LNCaP clone FGC (cell line): ENCODE results near the gene SETD5.

Experiments used
- DNase-seq: peaks from one replicate; pipeline ENCODE4 v3.0.0-alpha.2; 2011; ENCODE audit warnings: low read depth
- H3K4me3 ChIP-seq: 2 replicates; pipeline ENCODE4 v1.5.1; 2011; ENCODE audit warnings: mild to moderate bottlenecking, low read depth, low read length, control low read depth
- TF ChIP-seq, protein P1 (sequence below): IDR thresholded peaks from 2 replicates; pipeline ENCODE4 v1.5.1; 2012; ENCODE audit warnings: mild to moderate bottlenecking; ENCODE audit not compliant: control insufficient read depth, insufficient read depth; ENCODE audit errors: extremely low read depth

The SETD5 gene

DNA sequence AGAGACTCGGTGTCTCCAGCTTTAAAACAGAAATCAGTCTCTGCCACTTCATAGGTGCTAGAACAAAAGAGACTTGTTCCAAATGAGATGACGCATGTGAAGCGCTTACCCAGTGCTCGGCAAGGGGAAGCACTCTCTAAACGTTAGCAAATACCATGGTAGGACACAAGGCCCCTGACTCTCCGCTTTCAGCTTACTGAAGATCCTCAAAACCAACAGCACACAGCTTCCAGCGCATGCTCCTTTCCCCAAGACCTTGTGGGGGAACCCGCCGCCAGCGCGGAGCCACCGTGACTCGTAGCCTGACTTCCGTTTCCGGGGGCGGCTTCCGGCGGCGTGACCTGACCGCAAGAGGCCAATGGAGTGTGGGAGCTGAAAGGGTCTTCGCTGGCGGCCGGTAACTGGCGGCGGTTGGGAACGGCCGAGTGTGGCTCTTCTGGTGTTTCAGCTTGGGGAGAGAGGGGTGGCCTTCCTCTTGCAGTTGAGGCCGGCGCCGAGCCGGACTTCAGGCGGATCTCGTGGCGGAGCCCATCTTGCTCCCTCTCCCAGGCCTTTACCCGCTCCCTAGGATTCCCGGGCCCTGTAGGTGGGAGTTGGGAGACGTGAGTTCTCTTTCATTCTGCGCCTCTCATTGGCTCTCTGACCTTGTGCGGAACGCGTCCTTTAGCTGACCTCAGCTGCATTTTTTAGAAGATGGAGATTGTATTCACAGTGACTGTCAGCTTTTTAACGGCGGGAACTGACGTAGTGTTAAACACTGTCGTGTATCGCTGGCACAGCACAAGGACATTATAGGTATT is 34.5 kb upstream of the SETD5 start, which contains the start of gene THUMPD3:
TSS of gene THUMPD3 (plus strand) at position 324 of the 800 bp plus-strand sequence. CDS start 2,015 bp downstream, outside the sequence.
- TF ChIP-seq, protein P1, sequence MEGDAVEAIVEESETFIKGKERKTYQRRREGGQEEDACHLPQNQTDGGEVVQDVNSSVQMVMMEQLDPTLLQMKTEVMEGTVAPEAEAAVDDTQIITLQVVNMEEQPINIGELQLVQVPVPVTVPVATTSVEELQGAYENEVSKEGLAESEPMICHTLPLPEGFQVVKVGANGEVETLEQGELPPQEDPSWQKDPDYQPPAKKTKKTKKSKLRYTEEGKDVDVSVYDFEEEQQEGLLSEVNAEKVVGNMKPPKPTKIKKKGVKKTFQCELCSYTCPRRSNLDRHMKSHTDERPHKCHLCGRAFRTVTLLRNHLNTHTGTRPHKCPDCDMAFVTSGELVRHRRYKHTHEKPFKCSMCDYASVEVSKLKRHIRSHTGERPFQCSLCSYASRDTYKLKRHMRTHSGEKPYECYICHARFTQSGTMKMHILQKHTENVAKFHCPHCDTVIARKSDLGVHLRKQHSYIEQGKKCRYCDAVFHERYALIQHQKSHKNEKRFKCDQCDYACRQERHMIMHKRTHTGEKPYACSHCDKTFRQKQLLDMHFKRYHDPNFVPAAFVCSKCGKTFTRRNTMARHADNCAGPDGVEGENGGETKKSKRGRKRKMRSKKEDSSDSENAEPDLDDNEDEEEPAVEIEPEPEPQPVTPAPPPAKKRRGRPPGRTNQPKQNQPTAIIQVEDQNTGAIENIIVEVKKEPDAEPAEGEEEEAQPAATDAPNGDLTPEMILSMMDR = no peak
- DNase-seq = peak; percentile 85
- H3K4me3 ChIP-seq = peak within 1 kb of the TSS; percentile 73

DNA sequence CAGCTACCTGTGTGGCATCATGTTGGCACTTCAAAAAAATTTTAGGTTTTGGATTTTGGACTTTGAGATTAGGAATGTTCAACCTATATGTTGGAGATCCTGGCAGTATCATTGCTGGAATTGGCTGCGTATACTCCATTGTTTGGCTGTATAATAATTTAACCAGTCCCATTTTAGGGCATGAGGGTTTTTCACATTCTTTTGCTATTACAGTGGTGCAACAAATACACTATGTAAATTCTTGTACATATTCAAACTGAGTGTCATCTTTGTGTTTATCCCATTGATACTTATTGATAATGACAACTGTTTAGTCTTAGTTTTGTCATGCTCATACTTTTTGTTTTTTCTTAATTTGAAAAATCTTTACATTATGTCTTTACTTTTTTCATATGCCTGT is 27.9 kb upstream of the SETD5 start:
- no peak for DNase-seq
- H3K4me3 ChIP-seq = no peak overlapping the region
- TF ChIP-seq, protein P1 = no peak

DNA sequence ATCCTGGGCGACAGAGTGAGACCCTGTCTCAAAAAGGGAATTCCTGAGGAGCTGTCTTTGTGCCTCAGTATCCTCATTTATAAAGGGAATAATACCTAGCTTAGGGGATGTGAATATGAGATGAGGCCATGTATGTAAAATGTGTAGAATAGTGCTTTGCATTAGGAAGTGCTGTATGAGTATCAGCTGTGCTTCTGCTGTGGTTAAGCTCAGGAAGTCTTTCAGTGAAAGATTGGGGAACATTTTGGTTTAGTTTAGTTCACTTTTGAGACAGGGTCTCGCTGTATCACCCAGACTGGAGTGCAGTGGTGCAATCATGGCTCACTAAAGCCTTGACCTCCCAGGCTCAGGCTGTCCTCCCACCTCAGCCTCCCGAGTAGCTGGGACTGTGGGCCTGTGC is 23.9 kb upstream of the SETD5 start:
- H3K4me3 ChIP-seq = no peak overlapping the region
- no peak for DNase-seq
- TF ChIP-seq, protein P1 = no peak

DNA sequence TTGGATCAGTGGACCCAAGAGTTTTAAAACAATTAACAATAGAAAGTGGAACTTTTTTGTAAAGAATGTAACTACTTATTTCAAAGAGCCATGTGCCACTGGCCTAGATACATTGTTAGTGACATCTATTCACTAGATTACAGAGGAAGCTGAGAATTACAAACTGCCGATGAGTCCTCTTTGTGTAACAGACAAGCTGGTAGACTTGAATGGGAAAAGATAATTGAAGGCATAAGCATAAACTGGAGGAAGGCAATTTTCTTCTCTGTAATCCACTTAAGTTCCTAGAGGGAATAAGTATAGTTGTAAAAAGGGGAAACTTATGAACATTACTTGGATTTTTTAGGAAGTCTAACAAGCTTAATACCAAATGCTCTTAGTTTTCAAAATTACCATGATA is 19.4 kb upstream of the SETD5 start:
- TF ChIP-seq, protein P1 = no peak
- H3K4me3 ChIP-seq = no peak overlapping the region
- no peak for DNase-seq

DNA sequence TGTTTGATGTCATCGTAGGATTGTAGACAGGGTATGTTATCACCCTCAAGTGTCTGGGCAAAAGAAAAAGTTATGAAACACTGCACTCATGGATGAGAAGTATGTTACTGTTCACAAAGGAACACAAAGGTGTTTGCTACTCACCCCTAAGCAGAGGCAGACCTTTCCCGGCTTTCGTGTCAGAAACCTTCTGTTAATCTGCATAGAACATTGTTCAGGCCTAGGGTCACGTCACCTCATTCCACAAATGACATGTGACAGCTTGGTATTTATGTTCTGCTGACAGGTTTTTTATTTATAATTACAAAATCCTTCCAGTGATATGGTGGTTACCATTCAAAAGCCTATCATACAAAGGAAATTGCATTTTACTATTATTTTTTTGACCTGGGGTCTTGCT is 18.1 kb upstream of the SETD5 start:
- DNase-seq = no peak
- TF ChIP-seq, protein P1 = no peak
- no peak overlapping the region for H3K4me3 ChIP-seq

DNA sequence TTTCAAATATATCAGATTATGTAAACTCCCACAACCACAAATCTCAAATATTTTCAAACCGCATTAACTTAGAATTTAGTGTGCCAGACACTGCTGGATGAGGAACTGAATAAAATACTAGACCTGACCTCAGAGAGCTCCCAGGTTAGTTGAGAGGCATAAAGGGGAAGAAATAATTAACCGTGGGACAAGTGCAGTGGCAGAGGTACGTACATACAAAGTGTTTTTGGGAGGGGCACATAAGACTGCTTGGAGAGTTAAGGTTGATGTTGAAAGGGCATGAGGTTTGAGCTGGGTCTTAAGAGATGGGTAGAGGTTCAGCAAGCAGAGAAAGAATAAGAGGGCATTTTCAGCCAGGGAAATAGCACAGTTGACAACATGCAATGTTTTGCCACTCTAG is 17.4 kb upstream of the SETD5 start:
- DNase-seq = no peak
- no peak overlapping the region for H3K4me3 ChIP-seq
- TF ChIP-seq, protein P1 = no peak

DNA sequence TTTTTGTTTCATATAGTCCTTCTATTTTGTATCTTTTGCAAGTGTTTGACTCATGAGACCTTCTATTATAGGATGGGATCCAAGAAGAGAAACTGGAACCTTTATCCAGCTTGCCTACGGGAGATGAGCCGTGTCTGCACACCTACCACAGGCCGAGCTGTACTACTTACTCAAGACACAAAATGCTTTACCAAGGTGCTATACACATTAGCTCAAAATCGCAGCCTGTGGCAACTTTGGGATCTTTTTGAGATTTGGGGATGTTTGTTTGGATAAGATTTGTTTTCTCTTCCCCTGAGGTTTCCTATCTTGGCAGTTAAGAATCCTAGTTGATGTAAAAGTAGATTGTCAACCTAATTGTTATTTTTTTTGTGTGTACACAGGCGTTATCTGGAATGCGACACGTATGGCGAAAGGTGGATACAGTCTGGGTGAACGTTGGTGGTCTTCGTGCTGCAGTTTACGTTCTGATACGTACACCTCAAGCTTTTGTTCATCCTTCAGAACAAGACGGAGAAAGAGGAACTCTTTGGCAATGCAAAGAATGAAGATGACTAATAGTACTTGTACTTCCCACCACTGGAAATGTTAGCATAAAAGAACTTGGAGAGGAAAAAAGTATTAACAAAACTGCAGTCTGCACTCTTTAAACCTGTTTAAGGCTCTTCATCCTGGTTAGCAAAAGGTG is 13.1 kb upstream of the SETD5 start:
- TF ChIP-seq, protein P1 = no peak
- DNase-seq = no peak
- no peak overlapping the region for H3K4me3 ChIP-seq
